GM23248 (cell line): ENCODE data around the gene RGS9.

Experiments
- EZH2 ChIP-seq: fragments of 200-600 bp; sonication (generic); IDR thresholded peaks from 2 replicates; pipeline ENCODE4 v1.6.1; 2018; ENCODE audit warnings: antibody characterized with exemption, mild to moderate bottlenecking; ENCODE audit not compliant: insufficient read depth, poor library complexity, severe bottlenecking
- EZH2phosphoT487 ChIP-seq: fragments of 200-600 bp; sonication (generic); IDR thresholded peaks from 2 replicates; pipeline ENCODE4 v1.6.1; 2018; ENCODE audit warnings: antibody characterized with exemption, moderate library complexity, mild to moderate bottlenecking, low read depth; ENCODE audit not compliant: insufficient read depth

DNA sequence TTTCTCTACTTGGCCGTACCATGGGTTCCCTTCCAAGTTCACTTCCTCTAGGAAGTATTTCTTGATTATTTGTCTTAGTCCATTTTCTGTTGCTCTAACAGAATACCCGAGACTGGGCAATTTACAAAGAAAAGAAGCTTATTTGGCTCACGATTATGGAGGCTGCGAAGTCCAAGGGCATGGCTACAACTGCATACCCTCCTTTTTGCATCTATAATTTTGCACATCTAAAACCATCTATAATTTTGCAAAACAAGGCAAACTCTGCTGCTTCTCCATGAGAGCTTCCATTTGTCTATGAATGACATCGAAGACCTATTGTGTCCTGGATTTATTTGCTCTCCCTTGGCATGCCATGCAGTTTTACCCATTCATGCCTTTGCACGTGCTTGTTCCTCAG is 27.6 kb upstream of the RGS9 start:
- TF ChIP-seq EZH2phosphoT487 (no peak), EZH2 (no peak)
